PFSK-1 (cell line): ENCODE results near the gene CLEC3B.

ENCODE experiments used
- POLR2AphosphoS5 ChIP-seq: IDR thresholded peaks from 2 replicates; pipeline ENCODE4 v1.6.1; 2012; ENCODE audit warnings: low read depth, mild to moderate bottlenecking, control low read depth, low read length, moderate library complexity
- REST ChIP-seq, 2 experiments: IDR thresholded peaks; 2 replicates each; pipeline versions ENCODE4 v1.6.1 to v1.8.0; 2011 to 2012; ENCODE audit warnings: low read depth in 2 of 2, low read length in 2 of 2, control low read depth in 1 of 2, inconsistent platforms in 1 of 2, mild to moderate bottlenecking in 1 of 2, moderate library complexity in 1 of 2; ENCODE audit not compliant: insufficient read depth in 1 of 2
- TAF1 ChIP-seq: IDR thresholded peaks from 2 replicates; pipeline ENCODE4 v1.6.1; 2012; ENCODE audit warnings: low read length, control low read depth, borderline replicate concordance; ENCODE audit not compliant: insufficient read depth

DNA sequence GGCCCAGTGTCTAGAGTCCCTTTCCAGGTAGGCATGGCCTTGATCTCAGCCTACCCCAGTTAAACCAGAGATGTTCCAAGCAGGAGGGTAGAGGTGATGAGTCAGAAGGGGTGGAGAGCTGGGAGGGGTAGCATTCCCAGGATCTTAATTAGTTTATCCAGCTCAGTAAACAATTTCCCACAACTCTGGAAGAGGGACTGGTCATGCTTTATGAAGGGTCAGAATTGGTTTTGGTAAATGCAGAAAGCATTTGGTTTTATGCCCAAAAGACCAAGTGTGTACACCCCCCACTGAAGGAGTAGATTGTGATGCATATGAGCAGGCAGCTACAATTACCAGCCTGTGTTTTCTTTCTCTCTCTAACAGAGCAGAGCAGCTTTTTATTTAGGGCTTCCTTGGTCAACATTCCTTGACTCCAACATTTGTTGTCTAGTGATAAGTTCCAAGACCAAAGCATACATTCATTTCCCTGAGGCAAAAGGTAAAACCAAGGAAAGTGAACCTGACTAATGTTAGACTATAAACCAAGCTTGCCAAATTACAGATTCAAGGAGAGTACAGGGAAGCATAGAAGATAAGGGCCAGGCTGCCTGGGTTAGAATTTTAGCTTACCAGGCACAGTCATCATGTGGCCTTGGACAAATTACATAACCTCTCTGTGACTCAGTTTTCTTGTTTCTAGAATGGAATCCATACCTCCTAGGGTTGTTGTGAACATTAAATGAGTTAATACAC is 32.5 kb upstream of the CLEC3B start:
- no peak for TF ChIP-seq REST (IDR thresholded peaks at IDR 0.05; ENCODE audit: insufficient read depth in 1 of 2, low read depth in 2 of 2, low read length in 2 of 2)
- TF ChIP-seq POLR2AphosphoS5, result no peak
- no peak for TF ChIP-seq TAF1
